Astrocyte (in vitro differentiated cells and primary cell): ENCODE data around the gene CREG2.

ENCODE experiments used
- CTCF ChIP-seq: IDR thresholded peaks from 2 replicates; pipeline ENCODE4 v1.5.1; 2011; ENCODE audit warnings: low read depth, mild to moderate bottlenecking, inconsistent platforms, low read length, moderate library complexity; ENCODE audit not compliant: insufficient read depth
- EZH2 ChIP-seq: IDR thresholded peaks from 2 replicates; pipeline ENCODE4 v1.6.1; 2012; ENCODE audit warnings: mild to moderate bottlenecking, low read length, inconsistent platforms; ENCODE audit not compliant: insufficient read depth

DNA sequence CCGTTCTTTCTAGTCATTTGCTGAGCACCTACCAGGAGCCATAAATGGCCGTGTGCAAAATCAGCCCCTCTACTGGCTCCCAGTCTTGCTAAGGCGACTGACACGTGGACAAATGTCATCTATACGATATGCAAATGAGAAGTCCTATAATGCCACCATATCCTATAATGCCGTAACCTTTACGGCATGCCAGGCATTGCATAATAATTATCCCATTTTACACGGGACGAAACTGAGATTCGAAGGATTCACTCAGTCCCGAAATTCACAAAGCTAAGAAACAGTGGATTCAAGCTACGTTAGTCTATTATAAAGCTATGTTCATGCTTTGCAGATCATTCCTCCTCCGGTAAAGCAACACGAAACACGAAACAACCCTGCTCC lies 44.7 kb downstream of the CREG2 start:
- TF ChIP-seq CTCF (no peak), EZH2 (no peak)
